Esophagus squamous epithelium (tissue), 5 donors: ENCODE results near the gene ATF7IP2. TPM values are rescaled to one million over a fixed set of nuclear protein-coding genes. Genes with fewer than 3 reads are reported as not detected.
A peak's percentile ranks its signal among the peaks of the same experiment; 100 is the strongest.

Experiments
- DNase-seq: peaks from one replicate; lab custom pipeline; 2025; lab: John Stamatoyannopoulos, UW
- H3K27ac ChIP-seq, 4 donors: fragments of 200-600 bp; sonication (generic); one replicate each; pipeline ENCODE4 v1.5.1; 2016 to 2019; ENCODE audit warnings: mild to moderate bottlenecking in 1 of 4
- H3K27me3 ChIP-seq, 4 donors: fragments of 200-600 bp; sonication (generic); 1 replicate in 3 of 4; 2 replicates in 1 of 4; pipeline versions ENCODE4 v1.5.1 to v1.6.0; 2017 to 2021; ENCODE audit warnings: antibody characterized with exemption in 1 of 4
- H3K36me3 ChIP-seq, 3 donors: fragments of 200-600 bp; sonication (generic); one replicate each; pipeline ENCODE4 v1.5.1; 2016 to 2019
- H3K4me1 ChIP-seq, 3 donors: fragments of 200-600 bp; sonication (generic); one replicate each; pipeline ENCODE4 v1.5.1; 2017 to 2019
- H3K4me3 ChIP-seq, 4 donors: fragments of 200-600 bp; sonication (generic); 1 replicate in 3 of 4; 2 replicates in 1 of 4; pipeline ENCODE4 v1.5.1; 2016 to 2019; ENCODE audit warnings: mild to moderate bottlenecking in 2 of 4, moderate library complexity in 1 of 4
- H3K9me3 ChIP-seq, 3 donors: fragments of 200-600 bp; sonication (generic); one replicate each; pipeline ENCODE4 v1.5.1; 2016 to 2019
- CTCF ChIP-seq, 6 experiments: fragments of 450-650 bp in 4 of 6; fragments of 200-600 bp in 2 of 6; sonication (generic) in 2 of 6; IDR thresholded peaks; one replicate each; pipeline ENCODE4 v1.5.1; 2016 to 2019; ENCODE audit warnings: antibody characterized with exemption in 6 of 6, mild to moderate bottlenecking in 4 of 6, moderate library complexity in 4 of 6
- POLR2A ChIP-seq, 4 donors: fragments of 450-650 bp; IDR thresholded peaks; one replicate each; pipeline ENCODE4 v1.6.1; 2017; ENCODE audit warnings: antibody characterized with exemption in 4 of 4, mild to moderate bottlenecking in 4 of 4, moderate library complexity in 3 of 4
- WGBS, 2 donors: methylation state at CpG; one replicate each; pipeline ENCODE4 v1.1.5; 2018; 5-methylcytosine and 5-hydroxymethylcytosine counted together
- intact Hi-C: fragments of 100-400 bp; cut with DNase I; formaldehyde crosslinking; loops from one replicate; pipeline ENCODE4 v1.15.0; 2022
- total RNA-seq, 4 donors: library from RNA; depleted of rRNA; stranded (reverse); fragments of >200 nt; gene quantifications; one replicate each; pipeline ENCODE4 v1.1.0, GENCODE V29; 2016
- donor health status: DM: yes; HTN: yes; CAD: no.

ATF7IP2 gene
- total RNA-seq, 4 donors from 2014 or later: 4.1 to 12.2 (median 8.9) TPM

- H3K27ac ChIP-seq: no peak overlapping the region
- 72 to 80% methylated on average over 2 of the region's 2 CpGs for WGBS, 2 donors
- intact Hi-C loops: no loop called here
- H3K27me3 ChIP-seq: no peaks in the 10 kb centered on the region
- no peak overlapping the region for H3K4me3 ChIP-seq
- no peaks in the 10 kb centered on the region for H3K9me3 ChIP-seq
- DNase-seq: no peak
- H3K4me1 ChIP-seq: no peaks in the 10 kb centered on the region
- TF ChIP-seq CTCF (IDR thresholded peaks at IDR 0.05) (no peak), POLR2A (IDR thresholded peaks at IDR 0.05) (no peak)
- H3K36me3 ChIP-seq: no peaks in the 10 kb centered on the region
These were observed 14.3 kb upstream of the ATF7IP2 start for GRCh38 chr16:10371592-10371991.

GRCh38 chr16:10373556-10373955 lies 12.3 kb upstream of the ATF7IP2 start:
- Histone ChIP-seq H3K27me3 (no peaks in the 10 kb centered on the region), H3K4me3 (no peak overlapping the region), H3K36me3 (no peaks in the 10 kb centered on the region), H3K4me1 (no peaks in the 10 kb centered on the region), H3K9me3 (no peaks in the 10 kb centered on the region), H3K27ac (no peak overlapping the region)
- DNase-seq: no peak
- intact Hi-C loops: no loop called here
- WGBS, 2 donors: 72 to 81% methylated on average over 1 of the region's 1 CpG
- TF ChIP-seq CTCF (IDR thresholded peaks at IDR 0.05): no peak
- TF ChIP-seq POLR2A (IDR thresholded peaks at IDR 0.05): no peak

GRCh38 chr16:10376229-10376628 lies 9.6 kb upstream of the ATF7IP2 start:
- Histone ChIP-seq H3K36me3 (no peaks in the 10 kb centered on the region), H3K27me3 (no peaks in the 10 kb centered on the region), H3K4me1 (no peaks in the 10 kb centered on the region), H3K9me3 (no peaks in the 10 kb centered on the region), H3K4me3 (no peak overlapping the region), H3K27ac (no peak overlapping the region)
- 70 to 75% methylated on average over 1 of the region's 1 CpG for WGBS, 2 donors
- intact Hi-C loops: no loop called here
- no peak for DNase-seq
- TF ChIP-seq CTCF (IDR thresholded peaks at IDR 0.05) (no peak), POLR2A (IDR thresholded peaks at IDR 0.05) (no peak)

- TF ChIP-seq POLR2A (IDR thresholded peaks at IDR 0.05) (no peak), CTCF (IDR thresholded peaks at IDR 0.05) (no peak)
- H3K4me3 ChIP-seq: no peak overlapping the region
- WGBS, 2 donors: 64 to 75% methylated on average over 3 of the region's 3 CpGs
- DNase-seq: no peak
- H3K36me3 ChIP-seq: no peaks in the 10 kb centered on the region
- peaks cover 0 to 8% (median 0%) of the 10 kb centered on the region in 4 donors for H3K27me3 ChIP-seq
- intact Hi-C loops: no loop called here
- peaks cover 0 to 24% (median 9%) of the 10 kb centered on the region in 3 donors for H3K4me1 ChIP-seq
- H3K27ac ChIP-seq: no peak overlapping the region
- no peaks in the 10 kb centered on the region for H3K9me3 ChIP-seq
These were observed 2.2 kb upstream of the ATF7IP2 start for GRCh38 chr16:10383626-10384025.

GRCh38 chr16:10386517-10387100 lies 748 bp downstream of the ATF7IP2 start:
- Histone ChIP-seq H3K9me3 (no peaks in the 10 kb centered on the region), H3K36me3 (no peaks in the 10 kb centered on the region), H3K27ac (peak overlapping the region; percentile 64 to 79 (median 72)), H3K27me3 (peaks cover 0 to 8% (median 0%) of the 10 kb centered on the region in 4 donors), H3K4me3 (peak overlapping the region; percentile 56 to 78 (median 66)), H3K4me1 (peaks cover 0 to 24% (median 9%) of the 10 kb centered on the region in 3 donors)
- no peak for DNase-seq
- 9 to 11% methylated on average over 14 of the region's 14 CpGs for whole genome bisulfite sequencing, 2 donors
- no peak for TF ChIP-seq CTCF (IDR thresholded peaks at IDR 0.05)
- intact Hi-C loops: no loop called here
